Activated B cell treated with CpG ODN at 0.5 μM for 24 hours (primary cell): ENCODE results near the gene NPBWR2. TPM values are rescaled to one million over a fixed set of nuclear protein-coding genes. Genes with fewer than 3 reads are reported as not detected.

Source experiments
- ATAC-seq: fragments of 200-7000 bp; cut with Tn5 transposase; one replicate; pipeline ENCODE4 v1.10.0; 2021; ENCODE audit warnings: low read depth, mild to moderate bottlenecking, moderate library complexity
- CTCF ChIA-PET: fragments of 350-600 bp; sonication (Branson Sonifier 250); formaldehyde crosslinking; loops from one replicate; lab custom pipeline; 2021; ENCODE audit warnings: antibody characterized with exemption; lab: Charles Lee
- POLR2A ChIA-PET: fragments of 350-600 bp; sonication (Branson Sonifier 250); formaldehyde crosslinking; loops from one replicate; lab custom pipeline; 2021; ENCODE audit warnings: antibody characterized with exemption; lab: Charles Lee
- DNase-seq: peaks from one replicate; pipeline ENCODE4 v3.0.0; 2022
- H3K27ac Mint-ChIP-seq: one replicate; pipeline ENCODE4 v1.8.0; 2020; ENCODE audit warnings: mixed read lengths
- H3K27me3 Mint-ChIP-seq: one replicate; pipeline ENCODE4 v1.8.0; 2021; ENCODE audit warnings: mixed read lengths
- H3K36me3 Mint-ChIP-seq: one replicate; pipeline ENCODE4 v1.8.0; 2021; ENCODE audit warnings: low read depth, mixed read lengths
- H3K4me1 Mint-ChIP-seq: one replicate; pipeline ENCODE4 v1.8.0; 2021; ENCODE audit warnings: mixed read lengths
- H3K4me3 Mint-ChIP-seq: one replicate; pipeline ENCODE4 v1.8.0; 2020; ENCODE audit warnings: mild to moderate bottlenecking, mixed read lengths
- H3K9me3 Mint-ChIP-seq: one replicate; pipeline ENCODE4 v1.8.0; 2020; ENCODE audit warnings: mixed read lengths
- CTCF ChIP-seq: fragments of 200-600 bp; IDR thresholded peaks from one replicate; pipeline ENCODE4 v1.8.0; 2022; ENCODE audit warnings: antibody characterized with exemption, mild to moderate bottlenecking
- intact Hi-C: fragments of 100-400 bp; cut with micrococcal nuclease; formaldehyde crosslinking; loops from one replicate; pipeline ENCODE4 v1.15.1; 2024
- total RNA-seq: library from RNA; stranded (reverse); gene quantifications from 2 replicates; pipeline ENCODE4 v1.2.3, GENCODE V29; 2022

NPBWR2 gene
- total RNA-seq, 1 donor from 2014 or later = not detected

GRCh38 chr20:64142590-64142989 lies 35.2 kb upstream of the NPBWR2 start:
- no peak for DNase-seq
- ChIA-PET POLR2A (no interaction called here), CTCF (no interaction called here)
- H3K9me3 Mint-ChIP-seq = peaks cover 4% of the 10 kb centered on the region
- no peak overlapping the region for H3K27ac Mint-ChIP-seq
- TF ChIP-seq CTCF = no peak
- H3K27me3 Mint-ChIP-seq = no peaks in the 10 kb centered on the region
- H3K36me3 Mint-ChIP-seq = no peaks in the 10 kb centered on the region
- H3K4me3 Mint-ChIP-seq = no peak overlapping the region
- no peak for ATAC-seq
- no peaks in the 10 kb centered on the region for H3K4me1 Mint-ChIP-seq
- intact Hi-C loops = no loop called here

GRCh38 chr20:64140956-64141355 lies 33.6 kb upstream of the NPBWR2 start:
- H3K27ac Mint-ChIP-seq = no peak overlapping the region
- ChIA-PET CTCF (no interaction called here), POLR2A (no interaction called here)
- H3K27me3 Mint-ChIP-seq = no peaks in the 10 kb centered on the region
- H3K9me3 Mint-ChIP-seq = peaks cover 4% of the 10 kb centered on the region
- no peaks in the 10 kb centered on the region for H3K4me1 Mint-ChIP-seq
- no peak for TF ChIP-seq CTCF
- intact Hi-C loops = no loop called here
- DNase-seq (no peak), ATAC-seq (no peak)
- H3K36me3 Mint-ChIP-seq = no peaks in the 10 kb centered on the region
- no peak overlapping the region for H3K4me3 Mint-ChIP-seq

GRCh38 chr20:64140061-64140931 lies 32.9 kb upstream of the NPBWR2 start:
- POLR2A ChIA-PET = no interaction called here
- intact Hi-C loops = no loop called here
- DNase-seq = no peak
- no peak for TF ChIP-seq CTCF
- H3K27ac Mint-ChIP-seq = no peak overlapping the region
- no peaks in the 10 kb centered on the region for H3K4me1 Mint-ChIP-seq
- H3K36me3 Mint-ChIP-seq = no peaks in the 10 kb centered on the region
- CTCF ChIA-PET = no interaction called here
- peaks cover 4% of the 10 kb centered on the region for H3K9me3 Mint-ChIP-seq
- no peaks in the 10 kb centered on the region for H3K27me3 Mint-ChIP-seq
- no peak overlapping the region for H3K4me3 Mint-ChIP-seq
- no peak for ATAC-seq

GRCh38 chr20:64139199-64140060 lies 32.1 kb upstream of the NPBWR2 start:
- POLR2A ChIA-PET = no interaction called here
- no peak for DNase-seq
- H3K4me1 Mint-ChIP-seq = no peaks in the 10 kb centered on the region
- H3K4me3 Mint-ChIP-seq = no peak overlapping the region
- CTCF ChIA-PET = no interaction called here
- no peak for TF ChIP-seq CTCF
- peaks cover 2% of the 10 kb centered on the region for H3K9me3 Mint-ChIP-seq
- H3K27me3 Mint-ChIP-seq = no peaks in the 10 kb centered on the region
- intact Hi-C loops = no loop called here
- H3K27ac Mint-ChIP-seq = no peak overlapping the region
- H3K36me3 Mint-ChIP-seq = no peaks in the 10 kb centered on the region
- ATAC-seq = no peak

- intact Hi-C loops = no loop called here
- H3K9me3 Mint-ChIP-seq = no peaks in the 10 kb centered on the region
- ChIA-PET CTCF (no interaction called here), POLR2A (no interaction called here)
- no peak for ATAC-seq
- no peaks in the 10 kb centered on the region for H3K4me1 Mint-ChIP-seq
- no peak for TF ChIP-seq CTCF
- DNase-seq = no peak
- H3K36me3 Mint-ChIP-seq = no peaks in the 10 kb centered on the region
- no peaks in the 10 kb centered on the region for H3K27me3 Mint-ChIP-seq
- no peak overlapping the region for H3K27ac Mint-ChIP-seq
- H3K4me3 Mint-ChIP-seq = no peak overlapping the region
Observed at GRCh38 chr20:64138276-64138815, 31.0 kb upstream of the NPBWR2 start.
